ENCODE measurements around the gene ETFA. TPM values are rescaled to one million over a fixed set of nuclear protein-coding genes. Genes with fewer than 3 reads are reported as not detected.

ETFA gene
- total and polyA plus RNA-seq, 9 of the 15 experiments (the other 6 are each of a cell fraction or from before 2014, with no cell fraction given) = 130 to 543 (median 232) TPM

DNA sequence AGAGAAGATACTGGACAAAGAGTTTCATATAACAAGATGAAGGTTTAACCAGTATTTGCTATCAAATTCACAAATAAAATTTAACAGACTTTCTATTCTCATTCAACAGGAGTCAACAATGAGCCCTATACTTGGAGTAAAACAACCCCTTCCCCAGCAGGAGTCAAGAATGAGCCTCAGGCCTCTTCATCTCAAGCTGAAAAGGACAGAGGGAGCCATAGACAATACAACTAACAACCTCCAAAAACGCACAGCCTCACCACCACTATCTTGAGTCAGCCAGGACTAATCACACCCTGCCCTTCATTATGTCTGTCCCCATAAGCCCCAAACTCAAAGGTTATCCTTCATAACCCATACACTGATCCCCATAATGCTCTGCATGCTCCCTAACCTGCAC lies 36.4 kb downstream of the ETFA start:
- ATAC-seq (no peak), FAIRE-seq (no peak), DNase-seq (ENCODE audit: extremely low read depth in 1 of 4, low spot score in 3 of 4) (no peak)
- Histone ChIP-seq H3K4me2 (ENCODE audit: insufficient read depth, low read length) (no peak overlapping the region), H3K36me3 (ENCODE audit: control insufficient read depth, insufficient read depth, low read length) (peaks cover 78% of the 10 kb centered on the region), H3K79me2 (ENCODE audit: control insufficient read depth, insufficient read depth, low read length) (no peaks in the 10 kb centered on the region), H3K4me1 (replicated peaks in 1 of 2; ENCODE audit: control insufficient read depth in 2 of 2, insufficient read depth in 2 of 2, low read length in 2 of 2) (no peaks in the 10 kb centered on the region), H4K20me1 (replicated peaks; ENCODE audit: control insufficient read depth, insufficient read depth, low read length) (no peaks in the 10 kb centered on the region), H3K27ac (ENCODE audit: extremely low read depth, low read depth, low read length) (no peak overlapping the region), H3K9ac (ENCODE audit: insufficient read depth in 1 of 2, low read depth in 2 of 2, low read length in 2 of 2) (no peak overlapping the region), H3K9me1 (ENCODE audit: control insufficient read depth, insufficient read depth, low read length) (no peaks in the 10 kb centered on the region), H3K9me3 (replicated peaks; ENCODE audit: control insufficient read depth, insufficient read depth, low read depth, low read length) (no peaks in the 10 kb centered on the region), H2AFZ (ENCODE audit: low read depth, low read length) (no peak overlapping the region), H3K27me3 (ENCODE audit: control insufficient read depth in 2 of 2, insufficient read depth in 2 of 2, low read length in 2 of 2) (no peaks in the 10 kb centered on the region), H3K4me3 (no peak overlapping the region)
- POLR2A ChIA-PET = no interaction called here
- in situ Hi-C loops (cut with MboI) = no loop called here
- intact Hi-C loops (cut with micrococcal nuclease) = no loop called here
- CTCF ChIA-PET (ENCODE audit: low intra/inter-chr PET ratio) = no interaction called here
- BruUV-seq (replicated peaks) = no TSS peak
- 10% methylated on average over 1 of the region's 1 CpG for WGBS (ENCODE audit: insufficient coverage, low coverage, missing lambda C conversion rate)
- TF ChIP-seq, protein P1, sequence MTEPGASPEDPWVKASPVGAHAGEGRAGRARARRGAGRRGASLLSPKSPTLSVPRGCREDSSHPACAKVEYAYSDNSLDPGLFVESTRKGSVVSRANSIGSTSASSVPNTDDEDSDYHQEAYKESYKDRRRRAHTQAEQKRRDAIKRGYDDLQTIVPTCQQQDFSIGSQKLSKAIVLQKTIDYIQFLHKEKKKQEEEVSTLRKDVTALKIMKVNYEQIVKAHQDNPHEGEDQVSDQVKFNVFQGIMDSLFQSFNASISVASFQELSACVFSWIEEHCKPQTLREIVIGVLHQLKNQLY (CRISPR knock-in tag; conservative IDR thresholded peaks at IDR 0.05) = no peak
- TF ChIP-seq, protein P2, sequence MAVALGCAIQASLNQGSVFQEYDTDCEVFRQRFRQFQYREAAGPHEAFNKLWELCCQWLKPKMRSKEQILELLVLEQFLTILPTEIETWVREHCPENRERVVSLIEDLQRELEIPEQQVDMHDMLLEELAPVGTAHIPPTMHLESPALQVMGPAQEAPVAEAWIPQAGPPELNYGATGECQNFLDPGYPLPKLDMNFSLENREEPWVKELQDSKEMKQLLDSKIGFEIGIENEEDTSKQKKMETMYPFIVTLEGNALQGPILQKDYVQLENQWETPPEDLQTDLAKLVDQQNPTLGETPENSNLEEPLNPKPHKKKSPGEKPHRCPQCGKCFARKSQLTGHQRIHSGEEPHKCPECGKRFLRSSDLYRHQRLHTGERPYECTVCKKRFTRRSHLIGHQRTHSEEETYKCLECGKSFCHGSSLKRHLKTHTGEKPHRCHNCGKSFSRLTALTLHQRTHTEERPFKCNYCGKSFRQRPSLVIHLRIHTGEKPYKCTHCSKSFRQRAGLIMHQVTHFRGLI (CRISPR knock-in tag; IDR thresholded peaks at IDR 0.05) = no peak
- TF ChIP-seq, protein P3, sequence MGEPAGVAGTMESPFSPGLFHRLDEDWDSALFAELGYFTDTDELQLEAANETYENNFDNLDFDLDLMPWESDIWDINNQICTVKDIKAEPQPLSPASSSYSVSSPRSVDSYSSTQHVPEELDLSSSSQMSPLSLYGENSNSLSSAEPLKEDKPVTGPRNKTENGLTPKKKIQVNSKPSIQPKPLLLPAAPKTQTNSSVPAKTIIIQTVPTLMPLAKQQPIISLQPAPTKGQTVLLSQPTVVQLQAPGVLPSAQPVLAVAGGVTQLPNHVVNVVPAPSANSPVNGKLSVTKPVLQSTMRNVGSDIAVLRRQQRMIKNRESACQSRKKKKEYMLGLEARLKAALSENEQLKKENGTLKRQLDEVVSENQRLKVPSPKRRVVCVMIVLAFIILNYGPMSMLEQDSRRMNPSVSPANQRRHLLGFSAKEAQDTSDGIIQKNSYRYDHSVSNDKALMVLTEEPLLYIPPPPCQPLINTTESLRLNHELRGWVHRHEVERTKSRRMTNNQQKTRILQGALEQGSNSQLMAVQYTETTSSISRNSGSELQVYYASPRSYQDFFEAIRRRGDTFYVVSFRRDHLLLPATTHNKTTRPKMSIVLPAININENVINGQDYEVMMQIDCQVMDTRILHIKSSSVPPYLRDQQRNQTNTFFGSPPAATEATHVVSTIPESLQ (CRISPR knock-in tag; IDR thresholded peaks at IDR 0.05) = no peak
- TF ChIP-seq SPI1 (IDR thresholded peaks at IDR 0.05; ENCODE audit: borderline replicate concordance, low read depth, low read length) = no peak
- TF ChIP-seq NBN (IDR thresholded peaks at IDR 0.05; ENCODE audit: low read depth) = no peak
- no peak for TF ChIP-seq TEAD4 (IDR thresholded peaks at IDR 0.05; ENCODE audit: low read length)
- no peak for TF ChIP-seq TEAD4 (CRISPR knock-in tag; IDR thresholded peaks at IDR 0.05; ENCODE audit: borderline replicate concordance)
- TF ChIP-seq RBM22 (IDR thresholded peaks at IDR 0.05; ENCODE audit: low read depth, low read length, poor library complexity, severe bottlenecking) = no peak
- no peak for TF ChIP-seq NFRKB (IDR thresholded peaks at IDR 0.05; ENCODE audit: low read depth)
- TF ChIP-seq ZNF408 (CRISPR knock-in tag; IDR thresholded peaks at IDR 0.05; ENCODE audit: low read depth) = no peak
- TF ChIP-seq IRF9 (tag; IDR thresholded peaks at IDR 0.05) = no peak
- no peak for TF ChIP-seq THRA (IDR thresholded peaks at IDR 0.05)
- no peak for TF ChIP-seq RBM34 (IDR thresholded peaks at IDR 0.05; ENCODE audit: borderline replicate concordance, insufficient read depth, low read length)
- TF ChIP-seq, protein P4, sequence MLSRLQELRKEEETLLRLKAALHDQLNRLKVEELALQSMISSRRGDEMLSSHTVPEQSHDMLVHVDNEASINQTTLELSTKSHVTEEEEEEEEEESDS (CRISPR knock-in tag; IDR thresholded peaks at IDR 0.05) = no peak
- TF ChIP-seq JUN (IDR thresholded peaks at IDR 0.05; ENCODE audit: borderline replicate concordance, low read depth, low read length) = no peak
- no peak for TF ChIP-seq JUN (CRISPR knock-in tag; IDR thresholded peaks at IDR 0.05; ENCODE audit: borderline replicate concordance)
- TF ChIP-seq ZNF586 (CRISPR knock-in tag; conservative IDR thresholded peaks at IDR 0.05) = no peak
- TF ChIP-seq KHSRP (IDR thresholded peaks at IDR 0.05) = no peak
